Tibial nerve (tissue), 4 donors: Measurements from ENCODE around the gene ADCY6. TPM values are rescaled to one million over a fixed set of nuclear protein-coding genes. Genes with fewer than 3 reads are reported as not detected.

Source experiments
- DNase-seq, 2 donors: peaks; one replicate each; pipeline ENCODE4 v3.0.0-alpha.2; 2019; ENCODE audit warnings: low spot score in 2 of 2
- H3K27ac ChIP-seq, 4 donors: fragments of 200-600 bp; sonication (generic) in 3 of 4; one replicate each; pipeline ENCODE4 v1.5.1; 2017 to 2019; ENCODE audit warnings: mild to moderate bottlenecking in 1 of 4
- H3K27me3 ChIP-seq, 2 donors: fragments of 200-600 bp; sonication (generic) in 1 of 2; one replicate each; pipeline versions ENCODE4 v1.5.1 to v1.6.0; 2017 to 2019
- H3K36me3 ChIP-seq, 3 donors: fragments of 200-600 bp; sonication (generic); one replicate each; pipeline ENCODE4 v1.5.1; 2018 to 2019
- H3K4me1 ChIP-seq, 4 donors: fragments of 200-600 bp; sonication (generic) in 3 of 4; one replicate each; pipeline ENCODE4 v1.5.1; 2017 to 2019
- H3K4me3 ChIP-seq, 4 donors: fragments of 200-600 bp; sonication (generic) in 3 of 4; one replicate each; pipeline ENCODE4 v1.5.1; 2017 to 2019; ENCODE audit warnings: mild to moderate bottlenecking in 1 of 4, moderate library complexity in 1 of 4
- H3K9me3 ChIP-seq, 4 donors: fragments of 200-600 bp; sonication (generic) in 3 of 4; one replicate each; pipeline ENCODE4 v1.5.1; 2017 to 2019
- EP300 ChIP-seq, 2 donors: sonication (generic); formaldehyde crosslinking; IDR thresholded peaks; one replicate each; pipeline ENCODE4 v1.6.1; 2017; ENCODE audit warnings: antibody characterized with exemption in 2 of 2, mild to moderate bottlenecking in 1 of 2
- POLR2A ChIP-seq, 2 donors: fragments of 450-650 bp; IDR thresholded peaks; one replicate each; pipeline ENCODE4 v1.6.1; 2017; ENCODE audit warnings: antibody characterized with exemption in 2 of 2, mild to moderate bottlenecking in 2 of 2, moderate library complexity in 2 of 2
- WGBS, 2 donors: methylation state at CpG; one replicate each; pipeline ENCODE4 v1.1.5; 2018; 5-methylcytosine and 5-hydroxymethylcytosine counted together
- total RNA-seq, 4 donors: library from RNA; depleted of rRNA; stranded (reverse); fragments of >200 nt; gene quantifications; one replicate each; pipeline ENCODE4 v1.1.0, GENCODE V29; 2016
- TF ChIP-seq, protein P1 (sequence below), 5 experiments: fragments of 200-600 bp in 3 of 5; fragments of 450-650 bp in 2 of 5; sonication (generic) in 3 of 5; IDR thresholded peaks; one replicate each; pipeline ENCODE4 v1.5.1; 2016 to 2019; ENCODE audit warnings: antibody characterized with exemption in 5 of 5, mild to moderate bottlenecking in 3 of 5, moderate library complexity in 2 of 5

The ADCY6 gene
- total RNA-seq, 4 donors from 2014 or later = 53.3 to 74.7 (median 57.1) TPM

DNA sequence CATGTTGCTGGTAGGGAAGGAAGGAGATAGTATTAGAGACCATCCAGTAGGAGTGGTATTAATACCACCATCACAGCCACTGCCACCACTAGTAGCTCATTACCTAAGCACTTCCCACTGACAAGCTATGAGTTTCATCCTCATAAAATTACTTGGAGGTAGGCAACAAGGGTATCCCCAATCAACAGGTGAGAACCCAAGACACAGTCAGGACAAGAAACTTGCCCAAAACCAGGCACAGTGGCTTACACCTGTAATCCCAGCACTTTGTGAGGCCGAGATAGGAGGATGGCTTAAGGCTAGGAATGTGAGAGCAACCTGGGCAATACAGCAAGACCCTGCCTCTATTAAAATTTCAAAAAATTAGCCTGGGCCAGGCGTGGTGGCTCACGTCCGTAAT lies 5.5 kb downstream of the ADCY6 start:
- DNase-seq = no peak
- Histone ChIP-seq H3K9me3 (no peaks in the 10 kb centered on the region), H3K27me3 (no peaks in the 10 kb centered on the region), H3K4me3 (no peak overlapping the region), H3K4me1 (peaks cover 0 to 96% (median 43%) of the 10 kb centered on the region in 4 donors), H3K27ac (peak overlapping the region in 2 of 4 donors; percentile 22 to 41), H3K36me3 (peaks cover 0 to 14% (median 0%) of the 10 kb centered on the region in 3 donors)
- 93 to 95% methylated on average over 4 of the region's 4 CpGs for WGBS, 2 donors
- TF ChIP-seq EP300 (IDR thresholded peaks at IDR 0.05) = no peak
- TF ChIP-seq, protein P1, sequence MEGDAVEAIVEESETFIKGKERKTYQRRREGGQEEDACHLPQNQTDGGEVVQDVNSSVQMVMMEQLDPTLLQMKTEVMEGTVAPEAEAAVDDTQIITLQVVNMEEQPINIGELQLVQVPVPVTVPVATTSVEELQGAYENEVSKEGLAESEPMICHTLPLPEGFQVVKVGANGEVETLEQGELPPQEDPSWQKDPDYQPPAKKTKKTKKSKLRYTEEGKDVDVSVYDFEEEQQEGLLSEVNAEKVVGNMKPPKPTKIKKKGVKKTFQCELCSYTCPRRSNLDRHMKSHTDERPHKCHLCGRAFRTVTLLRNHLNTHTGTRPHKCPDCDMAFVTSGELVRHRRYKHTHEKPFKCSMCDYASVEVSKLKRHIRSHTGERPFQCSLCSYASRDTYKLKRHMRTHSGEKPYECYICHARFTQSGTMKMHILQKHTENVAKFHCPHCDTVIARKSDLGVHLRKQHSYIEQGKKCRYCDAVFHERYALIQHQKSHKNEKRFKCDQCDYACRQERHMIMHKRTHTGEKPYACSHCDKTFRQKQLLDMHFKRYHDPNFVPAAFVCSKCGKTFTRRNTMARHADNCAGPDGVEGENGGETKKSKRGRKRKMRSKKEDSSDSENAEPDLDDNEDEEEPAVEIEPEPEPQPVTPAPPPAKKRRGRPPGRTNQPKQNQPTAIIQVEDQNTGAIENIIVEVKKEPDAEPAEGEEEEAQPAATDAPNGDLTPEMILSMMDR (IDR thresholded peaks at IDR 0.05) = no peak

DNA sequence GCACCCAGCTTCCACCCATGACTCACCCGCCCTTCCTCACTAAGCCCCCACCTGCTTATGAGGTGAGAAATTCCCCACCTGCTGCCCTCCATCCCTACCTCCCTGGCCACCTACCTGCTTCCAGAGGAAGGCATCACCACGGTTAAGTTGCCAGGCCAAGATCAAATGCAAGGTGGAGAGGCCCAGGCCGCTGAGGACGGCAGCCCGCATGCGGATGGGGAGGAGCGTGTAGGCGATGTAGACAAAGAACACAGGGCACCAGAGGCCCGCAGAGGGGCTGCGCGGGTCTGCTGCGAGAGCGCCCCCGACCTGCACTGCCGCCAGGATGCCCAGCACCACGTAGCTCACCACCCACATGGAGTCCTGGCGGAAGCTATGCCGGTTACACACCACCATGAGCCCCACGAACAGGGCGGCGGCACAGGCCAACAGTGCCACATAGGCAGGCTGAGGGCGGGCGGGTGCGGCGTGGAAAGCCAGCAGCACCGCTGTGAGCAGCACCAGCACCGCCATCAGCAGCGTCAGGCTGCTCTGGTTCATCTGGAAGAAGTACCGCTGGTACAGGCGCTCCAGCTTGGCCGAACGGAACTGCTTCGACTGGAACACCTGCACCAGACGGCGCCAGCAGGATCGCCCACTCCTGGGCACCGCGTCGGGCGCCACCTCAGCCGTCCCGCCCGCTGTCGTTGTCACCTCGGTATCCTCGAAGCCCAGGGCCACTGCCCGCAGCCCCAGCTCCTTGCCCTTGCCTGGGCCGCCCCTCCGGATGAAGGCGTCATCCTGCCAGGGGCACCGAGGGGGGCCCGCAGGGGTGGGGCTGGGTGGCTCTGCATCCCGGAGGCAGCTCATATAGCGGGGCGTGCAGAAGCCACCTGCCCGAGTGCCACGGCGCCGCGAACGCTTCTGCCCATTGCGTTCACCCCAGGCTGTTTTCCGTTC lies 6.2 kb downstream of the ADCY6 start:
- DNase-seq = no peak
- peaks cover 0 to 18% (median 0%) of the 10 kb centered on the region in 3 donors for H3K36me3 ChIP-seq
- H3K4me3 ChIP-seq = no peak overlapping the region
- no peaks in the 10 kb centered on the region for H3K27me3 ChIP-seq
- peaks cover 0 to 92% (median 38%) of the 10 kb centered on the region in 4 donors for H3K4me1 ChIP-seq
- no peak for TF ChIP-seq EP300 (IDR thresholded peaks at IDR 0.05)
- TF ChIP-seq, protein P1 (IDR thresholded peaks at IDR 0.05) = no peak
- no peak for TF ChIP-seq POLR2A (IDR thresholded peaks at IDR 0.05)
- 62 to 74% methylated on average over 40 to 60 of the region's 63 CpGs for WGBS, 2 donors
- H3K27ac ChIP-seq = peak overlapping the region in 1 of 4 donors; percentile 22
- no peaks in the 10 kb centered on the region for H3K9me3 ChIP-seq

DNA sequence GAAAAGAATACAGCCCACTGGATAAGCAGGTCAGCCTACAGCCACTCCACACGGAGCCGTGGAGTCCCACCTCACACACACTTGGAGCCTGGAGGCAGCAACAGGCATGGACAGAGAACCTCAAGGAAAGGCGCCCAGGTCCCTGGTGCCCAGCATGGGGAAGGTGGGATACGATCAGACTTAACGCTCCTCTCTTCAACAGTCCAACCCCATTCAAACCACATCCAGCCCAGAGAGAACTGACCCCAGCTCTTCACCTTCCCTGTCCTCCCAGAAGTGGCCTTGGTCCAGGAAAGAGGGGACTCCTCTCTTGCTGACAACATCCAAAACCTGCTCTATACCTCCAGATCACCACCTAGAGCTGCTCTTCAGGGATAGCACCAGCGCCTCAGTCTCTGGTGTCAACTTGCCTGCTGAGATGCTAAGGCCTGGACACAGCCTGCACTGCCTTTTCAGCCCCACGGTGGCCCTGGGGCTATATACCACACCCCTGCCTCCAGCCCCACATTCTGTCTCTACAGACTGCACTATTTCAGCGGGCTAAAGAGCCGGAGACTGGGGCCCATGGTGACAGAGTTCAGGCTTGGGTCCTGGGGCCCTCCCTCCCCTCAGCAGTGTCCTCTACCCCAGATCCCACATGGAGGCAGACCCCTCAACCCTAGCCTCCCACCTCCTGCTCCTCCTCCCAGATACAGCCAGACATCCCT lies 7.0 kb downstream of the ADCY6 start:
- WGBS, 2 donors = 56 to 66% methylated on average over 9 of the region's 9 CpGs
- H3K9me3 ChIP-seq = no peaks in the 10 kb centered on the region
- no peak overlapping the region for H3K4me3 ChIP-seq
- H3K4me1 ChIP-seq = peaks cover 0 to 83% (median 32%) of the 10 kb centered on the region in 4 donors
- DNase-seq = no peak
- no peaks in the 10 kb centered on the region for H3K27me3 ChIP-seq
- H3K36me3 ChIP-seq = peaks cover 0 to 26% (median 0%) of the 10 kb centered on the region in 3 donors
- TF ChIP-seq, protein P1 (IDR thresholded peaks at IDR 0.05) = no peak
- no peak for TF ChIP-seq POLR2A (IDR thresholded peaks at IDR 0.05)
- no peak for TF ChIP-seq EP300 (IDR thresholded peaks at IDR 0.05)
- H3K27ac ChIP-seq = peak overlapping the region in 1 of 4 donors; percentile 3

DNA sequence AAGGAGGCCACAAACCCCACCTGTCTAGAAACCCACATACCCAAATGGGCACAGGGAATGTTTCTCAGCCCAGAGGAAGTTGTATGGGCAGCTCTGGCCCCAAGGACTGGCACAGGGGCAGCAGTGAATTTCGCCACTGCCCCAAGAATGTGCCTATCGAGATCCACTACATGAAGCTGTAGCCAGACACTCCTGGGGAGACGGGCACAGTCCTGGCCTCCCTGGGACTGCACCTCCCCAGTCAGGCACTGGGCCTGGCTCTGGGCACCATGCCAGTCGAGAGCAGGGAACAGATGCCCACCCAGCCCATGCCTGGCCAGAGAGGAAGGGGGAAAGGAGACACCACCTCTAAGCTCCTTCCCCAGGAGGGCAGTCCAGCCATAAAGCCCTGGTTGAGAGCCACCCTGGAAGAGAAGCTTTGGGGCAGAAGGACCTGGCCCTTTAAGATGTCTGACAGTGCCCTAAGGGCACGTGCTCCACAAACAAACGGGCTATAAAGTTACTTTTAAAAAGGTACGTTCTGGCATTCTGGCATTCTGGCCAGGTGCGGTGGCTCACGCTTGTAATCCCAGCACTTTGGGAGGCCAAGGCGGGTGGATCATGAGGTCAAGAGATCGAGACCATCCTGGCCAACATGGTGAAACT lies 8.4 kb downstream of the ADCY6 start:
- Histone ChIP-seq H3K4me1 (peaks cover 0 to 69% (median 29%) of the 10 kb centered on the region in 4 donors), H3K36me3 (peaks cover 0 to 40% (median 0%) of the 10 kb centered on the region in 3 donors), H3K9me3 (no peaks in the 10 kb centered on the region), H3K27me3 (no peaks in the 10 kb centered on the region), H3K27ac (peak overlapping the region; percentile 10 to 81 (median 44)), H3K4me3 (no peak overlapping the region)
- WGBS, 2 donors = 58 to 66% methylated on average over 11 of the region's 11 CpGs
- no peak for DNase-seq
- TF ChIP-seq EP300 (IDR thresholded peaks at IDR 0.05) (no peak), POLR2A (IDR thresholded peaks at IDR 0.05) (no peak)
- TF ChIP-seq, protein P1 (IDR thresholded peaks at IDR 0.05) = no peak
